Measurements from ENCODE around the gene LIMS1.

- TF ChIP-seq CTCF (conservative IDR thresholded peaks at IDR 0.05; ENCODE audit: low read depth in 2 of 2), result no peak
- TF ChIP-seq ETS1 (IDR thresholded peaks at IDR 0.05), result peak; percentile 70
These were observed 185.1 kb downstream of the LIMS1 start, which contains the start of gene RANBP2 for GRCh38 chr2:108719149-108720044.

Data from GM23338 (cell line).